HG03558 (cell line): Measurements from ENCODE around the gene ST6GALNAC5.
"Not testable (repeated sequence)": the region's sequence is repeated elsewhere in the genome, so short reads cannot be mapped to it uniquely, and the experiment has no call there.

Experiments
- ATAC-seq: cut with Tn5 transposase; IDR thresholded peaks from one replicate; pipeline ENCODE4 v1.9.1; 2021; ENCODE audit warnings: moderate number of reproducible peaks; ENCODE audit not compliant: unreplicated experiment; ENCODE audit errors: extremely low read depth

The ST6GALNAC5 gene

DNA sequence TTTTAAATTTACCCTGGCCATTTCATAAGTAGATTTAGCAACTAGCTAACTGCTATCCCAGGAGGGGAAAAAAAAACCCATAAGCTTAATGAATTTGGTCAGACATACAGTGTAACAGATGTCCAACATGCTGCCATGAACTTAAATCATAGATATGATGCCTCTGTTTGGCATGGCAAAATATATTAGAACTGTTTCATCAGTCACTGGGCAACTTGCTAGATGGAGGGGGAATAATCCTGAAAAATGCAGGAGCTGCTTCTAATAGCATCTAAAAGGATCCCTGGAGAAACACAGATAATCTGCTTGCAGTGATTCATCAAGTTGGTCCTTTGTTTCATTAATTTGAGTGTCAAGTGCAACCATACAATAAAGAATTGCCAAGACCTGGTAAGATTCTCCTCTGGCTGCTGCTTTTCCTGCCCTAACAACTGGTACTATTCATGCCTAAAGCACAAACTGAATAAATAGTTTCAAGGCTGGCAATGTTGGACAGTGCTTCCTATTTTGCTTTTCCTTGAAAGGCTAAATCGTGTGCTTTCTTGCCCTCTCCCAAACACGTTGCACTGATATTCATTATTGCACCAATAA is 1.5 kb upstream of the ST6GALNAC5 start:
- ATAC-seq, result no peak

DNA sequence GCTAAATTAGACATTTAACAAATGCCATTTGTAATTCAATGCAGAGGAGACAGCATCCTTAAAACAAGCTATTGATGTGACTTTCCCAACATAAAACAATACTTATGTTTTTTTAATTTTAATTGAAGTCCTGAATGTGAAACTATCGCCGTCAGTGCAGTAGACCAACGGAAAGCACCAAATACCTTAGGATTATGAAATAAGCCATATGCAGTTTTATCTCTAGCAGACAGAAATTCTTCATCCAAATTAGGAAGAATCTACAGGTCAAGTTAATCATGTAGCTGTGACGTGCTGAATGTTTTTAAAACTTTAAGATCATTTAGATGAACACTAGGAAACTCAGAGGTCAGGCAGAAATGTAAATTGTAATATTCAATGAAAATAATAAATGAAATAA is 714 bp upstream of the ST6GALNAC5 start:
- no peak for ATAC-seq

DNA sequence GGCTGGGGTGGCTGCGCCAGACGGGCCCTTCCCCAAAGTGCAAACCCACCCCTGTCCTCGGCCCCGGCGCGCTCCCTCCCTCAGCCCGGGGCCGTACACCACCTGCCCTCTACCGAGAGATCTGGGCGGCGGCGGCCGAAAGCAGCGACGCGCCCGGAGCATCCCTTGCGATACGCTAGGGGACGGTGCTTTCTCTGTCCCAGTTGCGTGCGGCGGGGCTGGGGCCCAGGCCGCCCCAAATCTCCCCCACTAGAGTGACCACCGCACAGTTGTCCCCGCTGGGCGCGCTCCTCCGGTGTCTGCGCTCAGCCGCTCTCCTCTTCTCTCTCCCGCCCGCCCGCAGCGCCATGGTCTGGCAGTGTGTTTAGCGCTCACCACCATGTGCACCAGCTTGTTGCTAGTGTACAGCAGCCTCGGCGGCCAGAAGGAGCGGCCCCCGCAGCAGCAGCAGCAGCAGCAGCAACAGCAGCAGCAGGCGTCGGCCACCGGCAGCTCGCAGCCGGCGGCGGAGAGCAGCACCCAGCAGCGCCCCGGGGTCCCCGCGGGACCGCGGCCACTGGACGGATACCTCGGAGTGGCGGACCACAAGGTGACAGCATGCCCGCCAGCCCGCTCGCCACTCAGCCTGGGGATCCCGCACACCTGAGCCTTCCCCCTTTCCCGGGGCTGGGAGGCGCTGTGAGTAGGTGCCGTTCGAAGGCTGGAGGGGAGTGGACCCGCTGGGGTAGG is 1.0 kb downstream of the ST6GALNAC5 start:
- ATAC-seq, result no peak

DNA sequence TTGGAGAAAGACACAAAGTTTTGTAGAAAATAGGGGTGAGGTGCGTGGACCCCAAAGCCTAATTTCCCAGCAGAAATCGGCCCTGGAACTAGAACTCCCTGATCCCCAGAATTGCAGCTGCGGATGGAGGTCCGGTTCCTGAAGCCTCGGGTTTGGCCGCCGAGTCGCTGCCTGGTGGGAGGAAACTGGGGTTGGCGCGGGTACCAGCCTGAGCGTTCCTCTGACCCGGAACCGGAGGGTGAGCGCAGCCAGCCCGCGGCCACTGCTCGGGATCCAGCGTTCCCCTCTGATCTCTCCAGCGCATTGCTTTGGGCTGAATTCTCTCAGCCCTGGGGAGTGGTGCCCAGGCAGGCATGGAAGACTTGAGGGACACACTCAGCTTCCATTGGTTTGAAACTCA is 1.6 kb downstream of the ST6GALNAC5 start:
- no peak for ATAC-seq

DNA sequence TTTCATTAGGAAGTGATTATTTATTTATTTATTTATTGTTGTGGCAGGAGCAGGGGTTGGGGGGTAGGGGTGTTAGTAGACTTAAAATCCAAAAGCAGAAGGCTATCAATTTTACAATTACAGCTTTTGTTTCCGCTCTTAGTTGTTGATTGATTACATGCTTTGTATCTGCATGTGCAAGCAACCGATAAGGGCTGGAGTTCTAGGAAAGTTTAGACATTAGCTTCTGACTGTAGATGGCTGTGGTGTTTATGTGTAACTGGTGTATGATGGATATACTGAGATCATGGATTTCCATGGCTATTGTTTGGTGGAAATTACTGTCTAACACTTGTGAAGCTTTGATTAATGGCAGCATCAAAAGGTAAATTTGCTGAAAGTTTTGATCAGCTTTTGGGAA is 2.8 kb downstream of the ST6GALNAC5 start:
- no peak for ATAC-seq

DNA sequence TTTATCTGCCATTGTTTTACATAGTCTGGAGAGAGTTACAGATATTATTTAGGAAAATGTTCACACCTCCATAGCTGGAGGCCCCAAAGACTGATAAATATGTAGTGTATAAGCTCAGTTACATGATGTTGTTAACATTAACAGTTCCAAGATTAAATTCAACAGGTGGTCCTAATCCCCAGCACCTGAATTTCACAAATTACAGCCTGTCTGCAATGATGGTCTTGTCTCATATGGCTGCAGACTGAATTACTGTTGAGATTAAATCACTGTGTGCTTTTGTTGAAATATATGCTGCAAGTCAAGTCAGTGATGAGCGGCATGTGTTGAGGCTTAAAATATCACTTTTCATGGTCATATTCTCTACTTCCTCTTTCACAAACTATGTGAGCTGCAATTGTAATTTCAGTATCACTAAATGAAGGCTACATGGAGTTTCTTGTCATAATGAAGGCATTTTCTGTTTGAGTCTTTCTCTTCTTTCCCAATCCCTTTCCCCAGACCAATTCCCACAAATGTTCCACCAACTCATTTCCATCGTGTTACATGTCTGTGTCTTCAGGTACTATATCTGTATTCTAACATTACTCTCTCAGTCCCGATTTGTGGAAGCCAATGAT is 4.2 kb downstream of the ST6GALNAC5 start:
- peak; percentile 91 for ATAC-seq

DNA sequence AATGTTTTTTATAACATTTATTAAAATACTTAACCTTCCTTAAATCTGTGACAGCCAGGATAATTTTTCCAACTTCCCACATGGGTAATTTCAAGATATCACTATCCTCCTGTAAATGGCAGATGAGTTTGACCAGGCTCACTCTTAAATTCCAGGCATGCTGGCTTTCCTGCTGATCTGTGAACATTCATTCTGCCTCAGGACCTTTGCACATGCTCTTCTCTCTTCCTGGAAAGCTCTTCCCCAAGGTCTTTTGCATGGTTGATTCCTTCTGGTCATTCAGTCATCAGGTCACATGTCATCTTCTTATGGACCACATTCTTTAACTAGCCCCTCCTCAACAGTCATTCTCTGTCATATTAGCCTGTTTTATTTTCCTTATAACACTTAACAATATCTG is 5.7 kb downstream of the ST6GALNAC5 start:
- no peak for ATAC-seq

DNA sequence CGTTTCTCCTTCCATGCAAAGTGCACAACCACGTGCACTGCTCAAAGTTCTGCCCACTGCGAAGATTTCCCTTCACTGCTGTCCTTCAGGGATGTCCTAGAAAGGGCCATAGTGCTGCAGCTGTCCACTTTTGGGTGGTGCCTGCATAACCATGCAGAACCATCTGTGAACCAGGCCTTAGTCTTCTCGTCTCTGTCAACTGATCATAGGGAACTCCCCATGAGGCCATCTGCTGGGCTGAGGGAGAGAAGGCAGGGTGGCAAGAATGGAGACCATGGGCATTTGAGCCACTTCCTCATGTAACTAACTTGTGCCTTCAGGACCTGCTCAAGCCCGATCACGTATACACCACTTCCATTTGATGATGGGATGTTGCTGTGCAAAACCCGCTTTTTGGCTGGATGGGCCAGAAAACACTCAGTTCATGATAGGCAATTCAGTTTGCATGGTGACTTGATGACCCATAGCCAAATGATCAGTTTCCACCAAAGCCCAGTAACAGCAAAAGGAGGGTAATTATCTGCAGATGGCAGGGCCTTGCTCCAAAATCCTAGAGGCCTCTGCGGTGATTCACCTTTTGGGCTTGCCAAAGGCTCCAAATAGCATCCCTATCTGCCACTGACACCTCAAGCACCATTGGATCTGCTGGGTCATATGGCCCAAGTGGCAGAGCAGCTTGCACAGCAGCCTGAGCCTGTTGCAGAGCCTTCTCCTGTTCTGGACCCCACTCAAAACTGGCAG is 9.5 kb downstream of the ST6GALNAC5 start:
- no peak for ATAC-seq

DNA sequence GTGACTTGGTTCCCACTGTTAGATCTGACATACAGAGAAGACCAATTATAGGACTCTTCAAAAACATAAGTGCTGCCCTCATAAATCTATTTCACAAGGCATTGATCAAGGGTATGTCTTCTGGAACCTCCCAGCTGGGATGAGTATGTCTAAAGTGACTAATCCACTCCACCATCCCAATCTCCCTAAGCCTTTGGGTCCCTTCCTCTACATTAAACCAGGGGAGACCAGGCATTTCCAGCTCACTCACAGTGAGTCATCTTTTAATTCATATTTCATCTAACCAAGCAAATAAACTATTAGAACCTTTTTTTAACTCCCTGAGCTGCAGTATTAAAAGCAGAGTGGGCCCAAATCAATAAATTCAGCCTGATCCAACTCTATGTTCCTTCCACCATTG is 11.7 kb downstream of the ST6GALNAC5 start:
- ATAC-seq, result not testable (repeated sequence)

DNA sequence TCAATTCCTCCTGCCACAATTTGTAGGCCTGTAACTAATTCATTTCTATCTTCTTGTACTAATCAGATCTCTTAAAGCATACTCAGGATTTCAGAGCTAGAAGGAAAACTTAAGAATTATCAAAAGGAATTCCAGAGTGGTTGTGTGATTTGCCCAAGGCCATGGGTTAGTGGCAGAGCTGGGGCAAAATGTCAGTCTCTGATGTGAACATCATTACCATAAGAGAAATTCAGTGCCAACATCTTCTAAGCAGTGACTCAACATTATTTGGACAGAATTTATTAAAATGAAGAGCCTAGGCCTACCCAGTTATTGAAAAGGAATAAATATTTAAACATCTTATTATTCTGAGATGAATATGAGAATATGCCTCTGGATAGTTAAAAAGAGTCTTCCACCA is 14.5 kb downstream of the ST6GALNAC5 start:
- ATAC-seq, result no peak

DNA sequence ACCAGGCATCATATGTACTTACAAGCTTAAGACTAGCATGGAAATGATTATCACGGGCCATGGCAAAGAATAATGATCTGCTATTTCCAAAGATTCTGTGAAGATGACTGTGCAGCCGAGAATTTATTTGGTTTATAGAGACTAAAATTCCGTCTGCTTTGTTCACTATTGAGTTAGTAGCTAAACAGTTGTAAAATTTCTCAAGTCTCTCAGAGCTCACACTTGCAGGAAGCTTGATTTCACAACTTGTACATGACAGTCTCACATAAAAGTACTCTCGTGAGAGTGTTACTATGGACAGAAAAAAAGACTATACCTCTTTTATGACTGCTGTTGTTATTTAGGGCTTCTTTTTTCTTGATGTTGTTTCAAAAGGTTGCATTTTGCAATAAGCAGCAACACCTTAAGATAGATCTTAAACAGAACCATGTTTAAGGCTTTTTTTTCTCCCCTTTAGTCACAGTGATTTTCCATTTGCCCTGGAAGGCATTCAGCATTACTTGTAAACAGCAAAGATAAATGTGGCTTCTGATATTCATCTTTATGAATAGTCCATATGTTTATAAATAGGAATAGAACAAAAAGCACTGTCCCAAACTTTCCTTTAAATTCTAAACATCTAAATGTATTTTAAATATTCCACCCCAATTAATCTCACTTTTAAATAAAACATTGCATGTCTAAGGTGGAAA is 24.8 kb downstream of the ST6GALNAC5 start:
- ATAC-seq, result no peak

DNA sequence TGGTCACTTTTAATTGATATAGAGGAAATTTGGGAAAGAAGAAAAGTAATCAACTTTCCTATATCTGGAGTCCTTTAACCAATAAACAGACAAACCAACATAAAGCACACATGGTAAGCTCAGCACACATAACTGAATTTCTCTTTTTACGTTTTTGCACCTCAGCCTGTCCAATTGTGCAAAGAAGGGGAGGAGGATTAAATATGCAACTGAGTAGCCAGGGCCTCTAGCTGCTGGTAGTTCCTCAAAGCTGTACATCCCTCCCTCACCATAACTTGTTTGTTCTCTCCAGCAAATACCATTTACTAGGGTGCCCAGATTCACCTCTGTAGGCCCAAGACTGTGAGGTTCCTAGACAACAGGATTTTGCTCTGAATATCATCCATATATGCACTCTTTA is 25.4 kb downstream of the ST6GALNAC5 start:
- ATAC-seq, result no peak

DNA sequence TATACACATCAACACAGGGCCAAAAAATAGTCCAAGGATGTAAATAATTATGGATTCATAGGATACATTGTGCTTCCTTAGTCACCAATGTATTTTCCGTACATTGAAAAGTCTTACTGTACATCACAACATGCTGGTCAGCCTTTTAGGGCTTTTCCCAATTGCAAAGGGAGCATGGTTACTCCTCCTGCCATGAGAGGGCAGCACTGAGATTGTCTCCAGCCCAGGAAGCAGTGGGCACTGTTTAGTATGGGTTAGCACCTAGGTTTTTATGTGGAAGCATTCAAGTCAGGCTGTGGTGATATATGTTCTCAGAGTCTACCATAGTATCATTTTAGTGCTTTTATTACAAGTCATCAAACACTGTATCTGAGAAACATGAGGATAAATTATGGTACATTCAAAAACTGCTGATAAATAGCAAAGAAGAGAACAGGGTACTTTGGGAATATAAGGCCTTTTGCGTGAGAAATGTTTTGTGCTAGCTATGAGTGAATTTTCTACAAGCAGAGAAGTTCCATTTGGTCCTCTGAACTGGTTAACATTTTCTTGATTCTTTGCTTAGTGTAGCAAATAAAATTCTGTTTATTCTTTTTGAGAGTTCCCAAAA is 34.0 kb downstream of the ST6GALNAC5 start:
- peak; percentile 82 for ATAC-seq

DNA sequence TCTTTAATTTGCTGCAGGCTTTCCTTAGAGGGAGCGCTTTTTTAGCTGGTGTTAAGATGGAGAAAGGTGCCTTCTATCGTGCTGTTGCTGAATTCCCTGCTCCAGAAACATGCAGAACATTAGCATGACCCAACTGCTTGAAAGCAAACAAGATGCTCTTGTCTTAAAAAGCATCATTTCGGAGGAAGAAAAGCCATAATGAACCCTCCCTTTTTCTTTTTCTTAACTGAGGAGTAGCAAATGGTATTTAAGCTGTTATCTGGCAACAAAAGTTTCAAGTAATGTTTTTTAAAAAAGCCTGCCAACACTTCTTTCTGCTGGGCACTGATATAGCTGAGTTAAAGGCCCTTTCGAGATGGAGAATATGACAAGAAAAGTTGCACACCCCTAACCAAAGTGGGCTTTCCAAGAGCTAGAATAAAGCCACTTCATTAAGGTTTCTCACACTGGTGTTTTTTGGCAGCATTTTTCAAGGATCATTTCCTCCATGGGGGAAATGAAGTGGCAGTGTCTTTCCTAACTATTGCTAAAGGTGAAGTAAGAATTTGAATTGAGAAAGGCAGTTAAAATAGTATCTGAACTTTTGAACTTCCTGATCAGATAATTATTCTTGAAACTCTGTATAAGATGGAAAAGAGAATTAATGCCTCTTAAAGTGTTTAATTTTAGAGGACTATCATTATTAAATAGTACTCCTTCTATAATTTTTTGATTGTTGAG is 38.8 kb downstream of the ST6GALNAC5 start:
- ATAC-seq, result no peak

DNA sequence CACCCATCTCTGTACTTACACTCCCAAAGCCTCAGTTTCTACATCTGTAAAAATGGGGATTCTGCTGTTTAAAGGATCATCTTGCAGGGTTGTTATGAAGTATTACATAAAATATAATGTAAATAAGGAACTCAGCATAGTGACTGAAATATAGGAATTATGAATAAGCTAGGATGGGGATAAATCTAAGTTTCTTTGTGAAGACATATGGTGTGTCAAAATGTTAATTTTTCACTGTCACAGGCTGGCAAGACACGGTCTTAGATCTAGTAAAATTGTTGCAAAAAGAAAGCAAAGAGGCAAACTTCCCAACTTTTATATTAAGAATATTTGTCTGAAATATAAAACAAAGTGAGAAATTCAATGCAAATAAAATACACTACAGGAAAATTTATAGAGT is 42.0 kb downstream of the ST6GALNAC5 start:
- no peak for ATAC-seq

DNA sequence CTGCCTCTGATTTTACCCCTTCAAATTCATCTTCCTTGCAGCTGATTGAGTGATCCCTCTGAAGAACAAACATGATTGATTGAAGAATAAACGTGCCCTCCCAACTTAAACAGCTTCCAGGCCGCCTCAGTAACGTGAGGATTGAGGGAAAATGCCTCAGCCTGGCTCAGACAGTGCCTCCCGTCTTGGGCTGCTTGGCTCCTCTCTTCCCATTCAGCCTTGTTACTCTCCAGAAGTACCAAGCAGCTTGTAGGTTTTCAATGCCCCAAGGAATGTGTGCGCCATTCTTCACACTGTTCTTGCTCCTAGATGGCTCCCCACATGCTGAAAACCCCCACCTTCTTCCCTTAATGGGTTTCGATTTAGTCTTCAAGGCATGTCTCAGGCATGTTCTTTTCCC is 51.8 kb downstream of the ST6GALNAC5 start:
- ATAC-seq, result no peak

DNA sequence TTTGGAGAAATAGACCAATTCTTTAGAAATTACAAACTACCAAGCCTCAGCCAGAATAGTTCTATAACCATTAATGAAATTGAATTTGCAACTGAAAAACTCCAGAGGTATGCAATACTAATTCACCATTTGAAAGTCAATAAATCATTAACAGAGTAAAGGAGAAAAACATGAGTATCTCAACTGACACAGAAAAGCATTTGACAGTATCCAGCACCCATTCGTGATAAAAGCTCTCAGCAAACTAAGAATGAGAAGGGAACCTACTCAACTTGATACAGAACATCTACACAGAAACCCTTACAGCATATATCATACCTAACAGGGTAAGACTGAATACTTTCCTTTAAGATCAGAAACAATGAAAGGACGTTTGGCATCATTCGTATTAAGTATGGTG is 54.3 kb downstream of the ST6GALNAC5 start:
- ATAC-seq, result no peak

DNA sequence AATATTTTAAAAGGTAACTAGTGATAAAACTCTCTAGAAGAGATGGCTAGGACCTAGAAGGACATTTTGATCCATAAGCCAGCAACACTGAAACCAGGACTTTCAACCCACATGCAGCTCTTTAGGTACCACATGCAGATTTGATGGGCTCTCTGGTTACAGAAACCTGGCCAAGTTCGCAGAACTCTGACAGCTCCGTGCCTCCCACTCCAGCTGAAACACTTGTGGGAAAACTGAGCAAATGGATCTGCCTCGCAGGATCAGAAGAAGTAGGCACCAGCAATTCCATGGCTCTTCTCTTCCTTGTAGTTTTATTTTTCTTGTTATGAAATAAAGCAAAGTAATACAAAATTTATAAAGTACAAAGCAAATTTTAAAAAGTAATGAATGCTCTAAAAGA is 58.5 kb downstream of the ST6GALNAC5 start:
- no peak for ATAC-seq

DNA sequence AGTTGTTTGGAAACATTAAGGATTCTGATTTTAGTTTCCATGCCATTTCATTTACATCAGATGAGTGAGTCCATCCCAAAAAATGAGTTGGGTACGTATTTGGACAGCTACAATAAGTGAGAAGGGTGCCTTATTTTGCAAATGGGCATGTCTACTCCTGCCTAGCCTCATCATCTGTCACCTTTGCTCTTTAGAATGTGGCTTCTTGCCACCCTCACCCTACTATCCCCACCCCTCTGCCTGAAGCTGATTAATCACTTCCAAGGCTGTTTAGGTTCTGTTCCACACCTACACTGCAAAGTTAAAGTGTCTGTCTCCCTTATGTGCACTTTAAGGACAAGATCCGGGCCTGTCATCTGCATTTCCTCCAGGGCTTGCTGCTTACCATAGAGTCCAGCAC is 61.2 kb downstream of the ST6GALNAC5 start:
- no peak for ATAC-seq

DNA sequence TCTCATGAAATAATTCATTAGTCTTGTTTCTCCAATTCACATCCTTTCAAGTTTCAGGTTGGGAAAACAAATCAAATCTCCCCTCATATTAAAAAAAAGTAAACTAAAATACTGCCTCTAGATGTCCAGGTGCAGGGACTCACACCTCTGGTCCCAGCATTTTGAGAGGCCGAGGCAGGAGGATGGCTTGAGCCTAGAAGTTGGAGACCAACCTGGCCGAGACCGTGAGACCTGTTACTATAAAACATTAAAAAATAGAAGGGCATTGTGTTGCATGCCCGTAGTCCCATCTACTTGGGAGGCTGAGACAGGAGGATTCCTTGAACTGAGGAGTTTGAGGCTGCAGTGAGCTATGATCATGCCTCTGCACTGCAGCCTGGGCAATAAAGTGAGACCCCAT is 61.9 kb downstream of the ST6GALNAC5 start:
- ATAC-seq, result no peak
